DND-41 (cell line): ENCODE measurements around the gene SCRN1.

Experiments
- ATAC-seq: fragments of 200-7000 bp; cut with Tn5 transposase; 3 replicates; pipeline ENCODE4 v1.9.1; 2021; ENCODE audit warnings: low read depth; ENCODE audit not compliant: insufficient read depth
- DNase-seq: peaks from one replicate; pipeline ENCODE4 v3.0.0-alpha.2; 2020
- H2AFZ ChIP-seq: 2 replicates; pipeline ENCODE4 v1.6.0; 2012; ENCODE audit warnings: low read depth, low read length
- H3K27ac ChIP-seq: 2 replicates; pipeline ENCODE4 v1.5.1; 2012; ENCODE audit warnings: low read length, inconsistent platforms
- H3K27me3 ChIP-seq: fragments of 200-600 bp; sonication (generic); 2 replicates; pipeline ENCODE4 v1.6.0; 2012; ENCODE audit warnings: low read length, mild to moderate bottlenecking, inconsistent platforms; ENCODE audit not compliant: insufficient read depth, poor library complexity
- H3K36me3 ChIP-seq: 2 replicates; pipeline ENCODE4 v1.5.1; 2012; ENCODE audit warnings: low read length, inconsistent platforms; ENCODE audit not compliant: insufficient read depth
- H3K4me1 ChIP-seq: 2 replicates; pipeline ENCODE4 v1.5.1; 2012; ENCODE audit warnings: mild to moderate bottlenecking, low read length; ENCODE audit not compliant: insufficient read depth
- H3K4me2 ChIP-seq: 2 replicates; pipeline ENCODE4 v1.6.0; 2012; ENCODE audit warnings: mild to moderate bottlenecking, moderate library complexity, low read length, inconsistent platforms; ENCODE audit not compliant: insufficient read depth
- H3K4me3 ChIP-seq, 2 experiments: fragments of 200-600 bp in 1 of 2; shearing (Covaris generic) in 1 of 2; 2 replicates each; pipeline ENCODE4 v1.5.1; 2012 to 2016; ENCODE audit warnings: inconsistent platforms in 2 of 2, low read length in 2 of 2, mild to moderate bottlenecking in 2 of 2, low read depth in 1 of 2, moderate library complexity in 1 of 2
- H3K79me2 ChIP-seq: 2 replicates; pipeline ENCODE4 v1.6.0; 2012; ENCODE audit warnings: low read length, inconsistent platforms; ENCODE audit not compliant: insufficient read depth
- H3K9ac ChIP-seq: 2 replicates; pipeline ENCODE4 v1.6.0; 2012; ENCODE audit warnings: low read depth, mild to moderate bottlenecking, inconsistent platforms, low read length, moderate library complexity
- H3K9me3 ChIP-seq: 2 replicates; pipeline ENCODE4 v1.5.1; 2012; ENCODE audit warnings: low read length, moderate library complexity, mild to moderate bottlenecking, inconsistent platforms; ENCODE audit not compliant: insufficient read depth, severe bottlenecking
- H4K20me1 ChIP-seq: 2 replicates; pipeline ENCODE4 v1.6.0; 2012; ENCODE audit warnings: low read length; ENCODE audit not compliant: insufficient read depth
- EZH2 ChIP-seq: IDR thresholded peaks from 3 replicates; pipeline ENCODE4 v1.6.1; 2012; ENCODE audit warnings: borderline replicate concordance, low read depth, mild to moderate bottlenecking, moderate library complexity, low read length, inconsistent platforms; ENCODE audit not compliant: severe bottlenecking
- TF ChIP-seq, protein P1 (sequence below): IDR thresholded peaks from 2 replicates; pipeline ENCODE4 v1.5.1; 2012; ENCODE audit warnings: borderline replicate concordance, low read length, moderate library complexity, mild to moderate bottlenecking; ENCODE audit not compliant: poor library complexity, severe bottlenecking; ENCODE audit errors: extremely low read depth

Gene SCRN1

DNA sequence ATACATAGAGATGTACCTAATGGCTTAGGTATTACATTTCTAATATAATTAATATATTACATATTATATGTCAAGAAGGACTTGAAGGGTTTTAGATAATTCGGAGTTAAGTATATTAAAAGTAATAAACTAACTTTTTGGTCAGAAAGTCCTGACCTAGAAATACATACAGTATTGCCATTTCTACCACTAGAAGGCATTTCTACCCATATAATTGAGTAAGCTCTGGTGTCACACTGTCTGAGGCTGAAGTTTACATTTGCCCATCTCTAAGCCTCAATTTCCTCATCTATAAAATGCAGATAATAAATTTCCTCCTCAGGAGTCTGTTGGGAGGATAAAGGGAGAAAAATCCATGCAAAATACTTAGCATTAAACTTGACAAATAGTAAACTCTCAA, 29.8 kb upstream of the SCRN1 start:
- Histone ChIP-seq H4K20me1 (no peaks in the 10 kb centered on the region), H3K36me3 (peaks cover 13% of the 10 kb centered on the region; the same call in 1 of the 2 replicates), H3K4me1 (peaks cover 14% of the 10 kb centered on the region; the same call in 1 of the 2 replicates), H2AFZ (no peak overlapping the region), H3K4me2 (no peak overlapping the region), H3K27me3 (no peaks in the 10 kb centered on the region), H3K9me3 (no peaks in the 10 kb centered on the region), H3K9ac (no peak overlapping the region), H3K79me2 (peaks cover 6% of the 10 kb centered on the region), H3K4me3 (no peak overlapping the region), H3K27ac (no peak overlapping the region)
- ATAC-seq: no peak
- no peak for TF ChIP-seq EZH2
- TF ChIP-seq, protein P1, sequence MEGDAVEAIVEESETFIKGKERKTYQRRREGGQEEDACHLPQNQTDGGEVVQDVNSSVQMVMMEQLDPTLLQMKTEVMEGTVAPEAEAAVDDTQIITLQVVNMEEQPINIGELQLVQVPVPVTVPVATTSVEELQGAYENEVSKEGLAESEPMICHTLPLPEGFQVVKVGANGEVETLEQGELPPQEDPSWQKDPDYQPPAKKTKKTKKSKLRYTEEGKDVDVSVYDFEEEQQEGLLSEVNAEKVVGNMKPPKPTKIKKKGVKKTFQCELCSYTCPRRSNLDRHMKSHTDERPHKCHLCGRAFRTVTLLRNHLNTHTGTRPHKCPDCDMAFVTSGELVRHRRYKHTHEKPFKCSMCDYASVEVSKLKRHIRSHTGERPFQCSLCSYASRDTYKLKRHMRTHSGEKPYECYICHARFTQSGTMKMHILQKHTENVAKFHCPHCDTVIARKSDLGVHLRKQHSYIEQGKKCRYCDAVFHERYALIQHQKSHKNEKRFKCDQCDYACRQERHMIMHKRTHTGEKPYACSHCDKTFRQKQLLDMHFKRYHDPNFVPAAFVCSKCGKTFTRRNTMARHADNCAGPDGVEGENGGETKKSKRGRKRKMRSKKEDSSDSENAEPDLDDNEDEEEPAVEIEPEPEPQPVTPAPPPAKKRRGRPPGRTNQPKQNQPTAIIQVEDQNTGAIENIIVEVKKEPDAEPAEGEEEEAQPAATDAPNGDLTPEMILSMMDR: no peak
- DNase-seq: no peak

DNA sequence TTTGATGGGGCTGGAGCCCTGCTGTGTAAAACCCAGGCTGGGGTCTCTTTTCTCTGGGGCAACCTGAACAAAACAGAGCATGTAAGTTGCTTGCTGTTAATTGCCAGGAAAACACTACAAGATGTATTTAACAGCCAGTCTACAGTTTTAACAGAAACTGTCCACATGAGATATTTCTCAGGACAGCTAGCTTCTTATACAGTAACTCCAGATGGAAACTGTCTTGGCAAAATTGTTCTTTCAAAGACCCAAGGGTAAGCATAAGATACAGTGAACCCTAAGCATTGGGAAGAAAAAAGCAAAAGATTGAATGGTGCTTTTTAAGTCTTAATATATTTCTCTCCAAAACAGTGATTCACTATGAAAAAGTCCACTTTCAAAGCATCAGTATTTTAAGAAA, 28.9 kb upstream of the SCRN1 start:
- peaks cover 19% of the 10 kb centered on the region; the same call in 1 of the 2 replicates for H3K36me3 ChIP-seq

DNA sequence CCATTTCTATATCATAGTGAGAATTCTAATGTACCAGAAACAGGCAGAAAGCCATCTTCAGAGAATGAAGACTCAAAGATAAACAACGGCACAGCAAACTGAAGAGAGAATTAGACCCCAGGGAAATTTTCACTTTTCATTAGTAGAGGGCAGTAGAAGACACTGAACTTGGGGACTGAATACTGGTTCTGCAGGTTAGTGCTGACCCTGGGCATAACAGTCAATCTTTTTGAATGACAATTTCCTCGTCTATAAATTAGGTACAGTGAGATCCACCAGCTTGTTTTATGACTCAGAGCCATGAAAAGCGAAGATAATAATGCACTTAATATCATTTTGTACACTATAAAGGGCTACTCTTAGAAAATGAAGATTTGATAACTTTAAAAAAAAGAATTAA, 23.2 kb upstream of the SCRN1 start:
- Histone ChIP-seq H3K9me3 (no peaks in the 10 kb centered on the region), H4K20me1 (no peaks in the 10 kb centered on the region), H3K79me2 (no peaks in the 10 kb centered on the region), H3K27me3 (no peaks in the 10 kb centered on the region), H2AFZ (no peak overlapping the region), H3K4me3 (no peak overlapping the region), H3K4me2 (no peak overlapping the region), H3K9ac (no peak overlapping the region), H3K27ac (no peak overlapping the region), H3K36me3 (peaks cover 14% of the 10 kb centered on the region; the same call in 1 of the 2 replicates), H3K4me1 (no peaks in the 10 kb centered on the region)
- ATAC-seq (no peak), DNase-seq (no peak)
- TF ChIP-seq EZH2: no peak
- TF ChIP-seq, protein P1: no peak

More for the DNA sequence above, 28.9 kb upstream of the SCRN1 start:
- H3K27me3 ChIP-seq: no peaks in the 10 kb centered on the region
- no peak overlapping the region for H3K4me3 ChIP-seq
- no peak for DNase-seq
- TF ChIP-seq EZH2: no peak
- TF ChIP-seq, protein P1: no peak
- H3K79me2 ChIP-seq: peaks cover 3% of the 10 kb centered on the region; the same call in 1 of the 2 replicates
- H3K9ac ChIP-seq: no peak overlapping the region
- no peaks in the 10 kb centered on the region for H3K9me3 ChIP-seq
- H2AFZ ChIP-seq: no peak overlapping the region
- ATAC-seq: no peak
- H4K20me1 ChIP-seq: no peaks in the 10 kb centered on the region
- no peak overlapping the region for H3K4me2 ChIP-seq
- H3K27ac ChIP-seq: no peak overlapping the region
- peaks cover 5% of the 10 kb centered on the region; the same call in 1 of the 2 replicates for H3K4me1 ChIP-seq

DNA sequence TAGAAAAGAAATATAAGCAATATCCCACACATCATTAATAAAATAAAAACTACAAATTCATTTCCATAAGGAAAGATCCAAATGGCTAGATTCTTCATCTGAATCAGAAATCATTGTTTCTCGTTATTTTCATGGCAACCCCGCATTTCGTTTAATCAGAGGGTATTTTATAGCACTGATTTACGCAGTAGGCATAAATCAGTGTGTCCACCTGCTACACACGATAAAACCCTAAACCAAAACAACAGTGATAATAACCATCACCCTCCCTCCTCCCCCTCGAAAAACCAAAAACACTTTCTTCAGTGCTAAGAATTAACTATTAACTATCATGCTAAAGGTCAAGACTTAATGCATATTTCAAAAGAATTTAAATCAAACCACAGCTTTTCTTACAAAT, 20.4 kb upstream of the SCRN1 start:
- no peak overlapping the region for H3K9ac ChIP-seq
- DNase-seq (no peak), ATAC-seq (no peak)
- no peaks in the 10 kb centered on the region for H4K20me1 ChIP-seq
- no peak overlapping the region for H3K27ac ChIP-seq
- no peaks in the 10 kb centered on the region for H3K4me1 ChIP-seq
- no peak overlapping the region for H3K4me2 ChIP-seq
- no peak overlapping the region for H3K4me3 ChIP-seq
- no peaks in the 10 kb centered on the region for H3K27me3 ChIP-seq
- TF ChIP-seq EZH2: no peak
- TF ChIP-seq, protein P1: no peak
- no peaks in the 10 kb centered on the region for H3K79me2 ChIP-seq
- H3K36me3 ChIP-seq: peaks cover 11% of the 10 kb centered on the region; the same call in 1 of the 2 replicates
- H3K9me3 ChIP-seq: no peaks in the 10 kb centered on the region
- no peak overlapping the region for H2AFZ ChIP-seq
